Fibroblast of skin of left biceps (primary cell): ENCODE results near the gene PPM1M.
"Not testable (repeated sequence)": the region's sequence is repeated elsewhere in the genome, so short reads cannot be mapped to it uniquely, and the experiment has no call there.

Experiments used
- DNase-seq, 2 experiments: peaks; one replicate each; pipeline ENCODE4 v3.0.0-alpha.2; 2013; ENCODE audit warnings: low read depth in 2 of 2

The PPM1M gene

DNA sequence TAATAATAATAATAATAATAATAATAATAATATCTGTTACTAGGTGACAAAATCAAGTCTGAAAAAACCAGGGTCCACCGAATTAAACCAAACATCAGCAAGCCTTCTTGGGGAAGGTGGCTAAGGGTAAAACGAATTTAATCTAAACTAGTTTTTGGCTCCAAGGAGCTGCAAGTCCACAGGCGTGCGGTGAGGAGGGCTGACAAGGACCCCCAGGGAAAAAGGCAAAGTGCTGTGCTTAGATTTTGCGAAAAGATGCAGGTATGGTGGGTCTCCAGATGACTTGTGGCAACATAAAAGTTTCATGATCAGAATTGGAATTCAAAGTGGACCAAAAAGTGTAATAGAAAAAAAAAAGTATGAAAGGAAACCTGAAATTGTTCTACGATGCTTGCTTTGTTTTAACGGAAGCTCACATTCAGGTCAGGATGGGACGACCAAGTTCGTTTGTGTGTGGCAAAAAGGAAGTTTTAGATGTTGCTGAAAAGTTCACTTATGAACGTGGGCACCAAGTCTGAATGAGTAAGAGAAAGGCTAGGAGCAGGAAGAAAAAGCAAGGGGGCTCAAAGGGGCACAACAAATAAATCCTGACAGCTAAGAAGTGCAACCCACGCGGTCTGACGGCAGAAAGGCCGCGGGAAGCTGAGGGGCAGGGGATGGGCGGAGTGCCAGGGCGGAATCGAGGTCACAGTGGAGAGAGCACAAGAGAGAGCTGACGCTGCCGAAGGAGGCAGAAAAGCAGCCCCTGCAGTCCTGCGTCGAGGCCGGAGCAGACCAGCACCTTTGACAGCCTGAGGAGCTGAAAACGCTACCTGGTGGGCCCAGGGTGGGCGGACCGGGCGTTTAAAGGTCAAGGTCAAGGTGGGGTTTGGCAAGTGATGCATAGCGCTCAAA lies 31.8 kb downstream of the PPM1M start:
- DNase-seq: no peak

DNA sequence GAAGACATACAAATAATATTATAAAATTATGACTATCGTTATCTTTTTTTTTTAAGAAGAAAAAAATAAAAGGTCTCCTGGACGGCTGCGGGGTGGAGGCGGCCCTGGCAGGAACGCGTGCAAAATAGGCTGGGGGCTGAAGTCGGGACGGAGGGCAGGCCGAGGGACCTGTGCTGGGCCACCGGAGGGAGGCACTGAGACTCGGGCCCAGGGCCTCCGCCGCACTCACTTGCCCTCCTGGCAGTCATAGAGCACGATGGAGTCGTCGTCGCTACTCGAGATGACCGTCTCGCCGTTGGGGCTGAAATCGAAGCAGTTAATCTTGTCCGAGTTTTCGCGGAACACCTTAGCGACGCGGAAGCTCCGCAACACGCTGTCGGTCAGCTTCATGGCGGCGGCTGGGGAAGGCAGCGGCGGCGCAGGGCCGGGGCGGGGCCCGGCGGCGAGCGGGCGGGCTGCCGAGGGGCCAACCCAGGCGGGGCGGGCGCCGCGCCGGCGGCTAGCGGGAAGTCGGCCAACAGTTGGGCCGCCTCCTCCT lies 32.5 kb downstream of the PPM1M start:
- DNase-seq: no peak

GRCh38 chr3:52278510-52279069 lies 33.0 kb downstream of the PPM1M start, which contains the start of gene WDR82:
WDR82 (minus strand) TSS chr3:52278649; CDS start chr3:52278361, 288 bp downstream.
- peak; percentile 81 to 82 for DNase-seq

GRCh38 chr3:52279596-52279995 lies 34.0 kb downstream of the PPM1M start:
- DNase-seq: no peak

GRCh38 chr3:52280050-52280461 lies 34.5 kb downstream of the PPM1M start:
- no peak for DNase-seq

DNA sequence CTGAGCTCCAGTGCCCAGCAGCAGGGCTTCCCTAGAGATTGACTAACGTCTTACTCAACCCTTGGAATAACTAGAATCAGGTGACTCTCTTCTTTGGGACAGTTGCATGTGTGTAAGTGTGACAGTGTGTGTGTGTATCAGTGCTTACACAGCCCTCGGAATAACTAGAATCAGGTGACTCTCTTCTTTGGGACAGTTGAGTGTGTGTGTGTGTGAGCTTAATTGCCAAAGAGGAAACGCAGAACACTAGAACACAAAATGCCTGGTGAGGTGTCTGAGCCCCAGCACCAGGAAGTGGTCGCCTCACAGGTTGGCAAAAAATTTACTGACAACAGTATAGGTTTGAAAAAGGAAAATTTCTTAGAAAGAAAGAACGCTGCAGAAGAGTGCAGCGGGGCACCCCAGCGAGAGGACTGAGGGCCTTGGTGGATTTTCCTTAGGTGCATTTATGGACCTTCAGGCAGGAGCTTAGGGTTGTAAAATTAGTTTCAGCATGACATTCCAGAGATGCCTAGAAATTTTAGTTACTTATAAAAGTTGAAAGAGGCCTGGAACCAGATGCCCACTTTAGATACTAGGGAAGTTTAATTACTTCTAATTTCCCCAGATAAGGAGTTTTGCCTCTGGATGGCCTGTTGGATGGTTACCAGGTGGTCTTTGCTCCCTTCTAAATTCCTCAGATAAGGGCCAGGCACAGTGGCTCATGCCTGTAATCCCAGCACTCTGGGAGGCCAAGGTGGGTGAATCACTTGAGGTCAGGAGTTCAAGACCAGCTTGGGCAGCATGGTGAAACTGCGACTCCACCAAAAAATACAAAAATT lies 36.6 kb downstream of the PPM1M start:
- DNase-seq: no peak

GRCh38 chr3:52283306-52283705 lies 37.7 kb downstream of the PPM1M start:
- DNase-seq: no peak

- not testable (repeated sequence) for DNase-seq
Observed at GRCh38 chr3:52284051-52284450, 38.5 kb downstream of the PPM1M start.

GRCh38 chr3:52286777-52287110 lies 41.2 kb downstream of the PPM1M start:
- DNase-seq: no peak

GRCh38 chr3:52288674-52289073 lies 43.1 kb downstream of the PPM1M start:
- DNase-seq: no peak

- no peak for DNase-seq
Observed at GRCh38 chr3:52289338-52289746, 43.8 kb downstream of the PPM1M start.

- DNase-seq: no peak
Observed at GRCh38 chr3:52289747-52290595, 44.4 kb downstream of the PPM1M start.

DNA sequence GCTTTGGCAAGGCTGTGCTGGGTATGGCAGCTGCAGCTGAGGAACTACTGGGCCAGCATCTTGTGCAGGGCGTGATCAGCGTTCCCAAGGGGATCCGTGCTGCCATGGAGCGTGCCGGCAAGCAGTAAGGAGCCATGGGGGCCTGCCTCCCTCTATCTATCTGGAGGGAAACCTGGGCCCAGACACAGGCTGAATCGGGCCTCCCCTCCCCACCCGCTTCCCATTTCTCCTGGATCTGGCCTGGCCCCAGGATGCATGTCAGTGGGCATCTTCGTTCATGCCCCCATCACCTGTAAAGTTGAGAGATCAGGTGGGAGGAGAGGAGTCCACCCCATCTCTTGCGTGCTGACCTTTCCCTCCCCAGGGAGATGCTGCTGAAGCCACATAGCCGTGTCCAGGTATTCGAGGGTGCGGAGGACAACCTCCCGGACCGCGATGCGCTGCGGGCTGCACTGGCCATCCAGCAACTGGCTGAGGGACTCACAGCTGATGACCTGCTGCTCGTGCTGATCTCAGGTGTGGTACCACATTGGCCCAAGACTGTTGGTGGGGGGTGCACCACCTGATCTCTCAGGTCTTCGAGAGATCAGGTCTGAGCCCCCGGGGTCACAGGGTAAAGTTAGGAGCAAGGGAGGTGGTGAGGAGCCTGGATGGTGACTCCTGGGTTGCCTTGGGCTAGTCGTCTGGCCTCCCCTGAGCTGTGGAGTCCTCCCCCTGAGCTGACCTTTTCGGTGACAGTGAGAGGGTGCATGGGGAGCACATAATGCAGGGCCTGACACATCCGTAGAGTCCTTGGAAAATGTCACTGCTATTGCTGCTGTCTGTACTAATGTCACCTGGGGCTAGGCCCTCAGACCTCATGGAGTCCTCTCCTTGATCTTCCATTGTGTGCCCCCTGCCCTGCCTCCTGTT lies 45.3 kb downstream of the PPM1M start:
- DNase-seq: no peak

DNA sequence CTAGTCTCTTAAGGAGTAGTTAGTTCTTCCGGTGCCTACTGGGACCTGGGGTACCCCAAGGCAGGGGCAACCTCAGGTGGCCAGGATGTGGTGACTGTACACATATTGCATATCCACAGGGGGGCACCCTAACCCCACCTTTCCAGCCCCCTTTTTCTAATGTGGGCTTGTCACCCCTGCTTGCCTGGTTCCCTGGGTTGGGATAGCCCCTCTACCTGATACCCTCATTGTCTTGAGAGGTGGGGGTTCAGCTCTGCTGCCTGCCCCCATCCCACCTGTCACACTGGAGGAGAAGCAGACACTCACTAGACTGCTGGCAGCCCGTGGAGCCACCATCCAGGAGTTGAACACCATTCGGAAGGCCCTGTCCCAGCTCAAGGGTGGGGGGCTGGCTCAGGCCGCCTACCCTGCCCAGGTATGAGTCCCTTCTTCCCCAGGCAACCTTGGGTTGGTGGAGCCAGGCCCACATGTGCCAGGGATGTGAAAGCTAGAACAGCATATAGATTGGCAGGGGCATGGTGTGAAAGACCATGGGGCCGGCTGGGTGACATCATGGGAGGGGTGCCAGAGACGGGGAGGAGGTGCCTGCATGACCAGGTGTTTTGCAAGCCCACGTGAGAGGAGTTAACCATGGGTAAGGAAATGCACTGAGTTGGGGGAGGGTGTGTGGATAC lies 46.1 kb downstream of the PPM1M start:
- DNase-seq: no peak

DNA sequence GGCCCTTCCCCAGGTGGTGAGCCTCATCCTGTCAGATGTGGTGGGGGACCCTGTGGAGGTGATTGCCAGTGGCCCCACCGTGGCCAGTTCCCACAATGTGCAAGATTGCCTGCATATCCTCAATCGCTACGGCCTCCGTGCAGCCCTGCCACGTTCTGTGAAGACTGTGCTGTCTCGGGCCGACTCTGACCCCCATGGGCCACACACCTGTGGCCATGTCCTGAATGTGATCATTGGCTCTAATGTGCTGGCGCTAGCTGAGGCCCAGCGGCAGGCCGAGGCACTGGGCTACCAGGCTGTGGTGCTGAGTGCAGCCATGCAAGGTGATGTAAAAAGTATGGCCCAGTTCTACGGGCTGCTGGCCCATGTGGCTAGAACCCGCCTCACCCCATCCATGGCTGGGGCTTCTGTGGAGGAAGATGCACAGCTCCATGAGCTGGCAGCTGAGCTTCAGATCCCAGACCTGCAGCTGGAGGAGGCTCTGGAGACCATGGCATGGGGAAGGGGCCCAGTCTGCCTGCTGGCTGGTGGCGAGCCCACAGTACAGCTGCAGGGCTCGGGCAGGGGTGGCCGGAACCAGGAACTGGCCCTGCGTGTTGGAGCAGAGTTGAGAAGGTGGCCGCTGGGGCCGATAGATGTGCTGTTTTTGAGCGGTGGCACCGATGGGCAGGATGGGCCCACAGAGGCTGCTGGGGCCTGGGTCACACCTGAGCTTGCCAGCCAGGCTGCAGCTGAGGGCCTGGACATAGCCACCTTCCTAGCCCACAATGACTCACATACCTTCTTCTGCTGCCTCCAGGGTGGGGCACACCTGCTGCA lies 46.9 kb downstream of the PPM1M start:
- DNase-seq: no peak

DNA sequence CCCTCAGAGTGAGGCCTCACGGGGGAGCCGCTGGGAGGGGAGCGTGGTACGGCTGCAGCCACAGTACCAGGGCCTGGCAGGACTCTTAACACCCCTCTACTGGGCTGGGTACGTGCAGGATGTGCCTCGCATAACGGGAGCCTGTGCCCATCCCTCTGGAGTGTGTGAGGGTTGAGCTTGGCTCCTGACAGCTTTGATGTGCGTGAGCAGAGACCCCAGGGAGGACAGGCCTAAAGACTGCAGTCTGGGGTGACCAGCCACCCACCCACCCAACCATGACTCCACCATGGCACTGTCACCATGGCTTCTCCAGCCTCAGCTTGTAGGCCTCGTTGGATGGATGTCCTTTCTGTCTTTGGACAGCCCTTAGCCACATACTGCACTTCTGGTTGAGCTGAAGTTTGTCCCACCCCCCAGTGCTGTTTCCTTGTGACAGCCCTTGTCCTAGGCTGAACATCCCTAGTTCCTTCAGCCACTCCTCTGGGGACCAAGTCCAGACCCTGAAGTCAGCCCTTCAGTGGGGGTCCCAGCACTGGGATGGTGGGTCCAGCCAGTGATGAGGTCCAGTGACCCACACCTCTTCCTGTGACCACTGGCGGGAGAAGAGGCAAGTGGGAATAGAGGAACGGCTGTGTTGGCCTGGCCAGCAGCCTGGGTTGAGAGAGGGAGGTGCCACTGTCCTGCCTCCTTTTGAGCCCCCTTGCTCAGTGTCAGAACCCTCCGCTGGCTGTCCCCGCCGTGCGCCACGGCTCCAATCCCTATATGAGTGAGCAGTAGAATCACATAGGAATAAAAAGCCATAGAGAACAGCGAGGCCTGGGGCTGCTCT lies 48.1 kb downstream of the PPM1M start:
- DNase-seq: no peak

DNA sequence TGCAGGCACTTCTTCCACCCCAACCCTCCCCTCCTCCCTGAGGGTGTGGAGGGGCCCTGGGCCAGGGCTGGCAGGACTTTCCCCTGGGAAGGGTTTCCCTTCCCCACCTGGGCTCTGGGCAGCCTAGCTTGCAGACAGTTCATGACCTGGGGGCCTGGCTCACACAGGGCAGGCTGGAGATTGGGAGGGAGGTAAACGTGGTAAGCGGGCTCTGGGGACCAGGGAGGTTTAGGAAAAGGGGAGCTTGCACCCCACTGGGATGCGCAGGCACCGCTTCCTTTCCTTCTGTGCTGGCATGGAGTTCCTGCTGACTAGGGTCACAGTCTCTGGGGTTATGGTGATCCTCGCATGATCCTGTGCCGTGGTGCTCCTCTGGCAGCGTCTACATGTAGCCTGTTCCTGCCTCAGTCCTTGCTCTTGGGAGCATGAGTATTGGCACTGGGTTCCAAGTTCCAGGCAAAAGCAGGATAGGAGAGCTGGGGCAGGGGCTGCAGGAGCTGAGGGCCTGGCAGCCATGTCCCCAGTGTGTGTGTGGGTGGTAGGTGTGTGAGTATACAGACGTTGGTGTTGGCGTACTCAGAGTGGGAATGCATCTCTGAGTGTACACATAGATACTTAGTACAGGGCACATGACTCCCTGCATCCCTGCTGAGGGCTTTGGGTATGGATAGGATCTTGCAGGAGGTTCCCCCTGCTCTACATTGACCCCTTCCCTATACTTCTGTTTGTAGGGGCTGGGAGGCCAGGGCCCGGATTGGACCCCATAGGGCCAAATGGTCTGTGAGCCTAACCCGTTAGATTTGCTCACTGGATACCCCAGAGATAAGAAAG lies 49.0 kb downstream of the PPM1M start:
- DNase-seq: no peak
